GM12864 (cell line): Measurements from ENCODE around the gene IL15.
"Not testable (repeated sequence)": the region's sequence is repeated elsewhere in the genome, so short reads cannot be mapped to it uniquely, and the experiment has no call there.

Experiments
- DNase-seq: peaks from one replicate; pipeline ENCODE4 v3.0.0-alpha.2; 2011; ENCODE audit warnings: low read depth
- H3K4me3 ChIP-seq: 2 replicates; pipeline ENCODE4 v1.5.1; 2011; ENCODE audit warnings: mild to moderate bottlenecking, low read depth, low read length, control low read depth
- TF ChIP-seq, protein P1 (sequence below): IDR thresholded peaks from 2 replicates; pipeline ENCODE4 v1.5.1; 2011; ENCODE audit warnings: low read depth, mild to moderate bottlenecking, moderate library complexity, low read length, control low read depth, inconsistent platforms; ENCODE audit errors: missing control alignments

Gene IL15

GRCh38 chr4:141675384-141675783 lies 39.0 kb downstream of the IL15 start:
- TF ChIP-seq, protein P1, sequence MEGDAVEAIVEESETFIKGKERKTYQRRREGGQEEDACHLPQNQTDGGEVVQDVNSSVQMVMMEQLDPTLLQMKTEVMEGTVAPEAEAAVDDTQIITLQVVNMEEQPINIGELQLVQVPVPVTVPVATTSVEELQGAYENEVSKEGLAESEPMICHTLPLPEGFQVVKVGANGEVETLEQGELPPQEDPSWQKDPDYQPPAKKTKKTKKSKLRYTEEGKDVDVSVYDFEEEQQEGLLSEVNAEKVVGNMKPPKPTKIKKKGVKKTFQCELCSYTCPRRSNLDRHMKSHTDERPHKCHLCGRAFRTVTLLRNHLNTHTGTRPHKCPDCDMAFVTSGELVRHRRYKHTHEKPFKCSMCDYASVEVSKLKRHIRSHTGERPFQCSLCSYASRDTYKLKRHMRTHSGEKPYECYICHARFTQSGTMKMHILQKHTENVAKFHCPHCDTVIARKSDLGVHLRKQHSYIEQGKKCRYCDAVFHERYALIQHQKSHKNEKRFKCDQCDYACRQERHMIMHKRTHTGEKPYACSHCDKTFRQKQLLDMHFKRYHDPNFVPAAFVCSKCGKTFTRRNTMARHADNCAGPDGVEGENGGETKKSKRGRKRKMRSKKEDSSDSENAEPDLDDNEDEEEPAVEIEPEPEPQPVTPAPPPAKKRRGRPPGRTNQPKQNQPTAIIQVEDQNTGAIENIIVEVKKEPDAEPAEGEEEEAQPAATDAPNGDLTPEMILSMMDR = no peak
- DNase-seq = no peak
- H3K4me3 ChIP-seq = no peak overlapping the region

- no peak overlapping the region for H3K4me3 ChIP-seq
- TF ChIP-seq, protein P1 = no peak
- no peak for DNase-seq
Observed at GRCh38 chr4:141676087-141676670, 39.8 kb downstream of the IL15 start.

GRCh38 chr4:141680060-141680459 lies 43.7 kb downstream of the IL15 start:
- no peak overlapping the region for H3K4me3 ChIP-seq
- TF ChIP-seq, protein P1 = no peak
- no peak for DNase-seq

DNA sequence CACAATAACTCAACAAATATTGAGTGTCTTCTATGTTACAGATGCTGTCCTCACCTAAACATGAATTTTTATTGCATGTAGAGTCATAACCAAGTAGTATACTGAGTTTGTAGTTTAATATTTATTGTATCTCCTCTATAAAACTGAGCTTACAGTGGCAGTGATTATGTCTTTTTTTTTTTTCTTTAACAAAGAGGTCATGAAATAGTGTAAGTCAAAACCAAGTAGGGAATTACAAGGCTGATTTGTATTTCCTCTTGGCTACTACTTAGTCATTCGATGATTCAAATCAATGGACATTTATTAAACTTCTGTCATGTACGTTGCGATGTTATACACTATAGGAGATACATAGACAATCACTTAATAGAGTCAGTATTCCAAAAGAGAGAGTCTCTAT lies 48.4 kb downstream of the IL15 start:
- DNase-seq = no peak
- no peak overlapping the region for H3K4me3 ChIP-seq
- TF ChIP-seq, protein P1 = no peak

DNA sequence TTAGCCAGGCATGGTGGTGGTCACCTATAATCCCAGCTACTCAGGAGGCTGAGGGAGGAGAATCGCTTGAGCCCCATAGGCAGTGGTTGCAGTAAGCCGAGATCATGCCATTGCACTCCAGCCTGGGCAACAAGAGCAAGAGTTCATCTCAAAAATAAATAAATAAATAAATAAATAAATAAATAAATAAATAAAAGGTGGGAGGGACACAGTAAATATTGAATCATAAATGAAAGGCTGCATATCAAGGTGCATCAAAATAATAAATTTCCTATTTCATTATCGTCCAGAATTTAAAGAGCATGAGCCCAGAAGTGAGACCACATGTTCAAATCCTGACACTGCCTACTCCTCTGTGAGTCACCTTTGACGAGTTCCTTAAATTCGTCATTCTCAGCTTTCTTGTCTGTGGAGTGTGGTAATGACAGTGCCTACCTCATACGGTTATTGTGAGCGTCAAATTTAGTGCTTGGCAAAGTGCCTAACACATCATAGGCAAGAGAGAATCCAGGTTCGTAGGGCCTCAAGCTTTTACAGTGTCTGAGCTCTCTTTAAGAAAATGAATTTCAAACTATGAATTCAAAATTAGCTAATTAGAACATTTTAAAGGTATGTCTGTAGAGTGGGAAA lies 49.9 kb downstream of the IL15 start:
- DNase-seq = no peak
- H3K4me3 ChIP-seq = no peak overlapping the region
- TF ChIP-seq, protein P1 = no peak

DNA sequence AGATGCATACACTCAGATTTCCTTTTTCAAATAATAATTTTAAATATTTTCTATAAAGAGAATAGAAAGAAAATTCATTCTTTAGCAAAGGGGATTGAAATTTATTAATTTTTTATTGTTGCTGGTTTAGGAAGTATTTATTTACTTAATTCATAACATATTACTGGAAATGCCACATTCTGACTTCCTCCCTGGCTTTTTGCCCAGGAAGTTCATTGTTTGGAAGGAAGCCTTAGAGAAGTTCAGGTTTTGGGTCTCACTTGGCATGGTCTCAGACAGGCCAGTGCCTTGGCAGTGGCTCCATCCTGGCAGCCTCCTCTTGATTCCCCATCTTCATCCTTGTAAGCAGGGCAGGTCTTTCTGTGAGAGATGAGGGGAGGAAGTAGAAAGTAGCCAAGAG lies 50.5 kb downstream of the IL15 start:
- TF ChIP-seq, protein P1 = no peak
- no peak overlapping the region for H3K4me3 ChIP-seq
- DNase-seq = no peak

GRCh38 chr4:141689726-141690296 lies 53.4 kb downstream of the IL15 start:
- DNase-seq, H3K4me3 ChIP-seq: not testable (repeated sequence)

DNA sequence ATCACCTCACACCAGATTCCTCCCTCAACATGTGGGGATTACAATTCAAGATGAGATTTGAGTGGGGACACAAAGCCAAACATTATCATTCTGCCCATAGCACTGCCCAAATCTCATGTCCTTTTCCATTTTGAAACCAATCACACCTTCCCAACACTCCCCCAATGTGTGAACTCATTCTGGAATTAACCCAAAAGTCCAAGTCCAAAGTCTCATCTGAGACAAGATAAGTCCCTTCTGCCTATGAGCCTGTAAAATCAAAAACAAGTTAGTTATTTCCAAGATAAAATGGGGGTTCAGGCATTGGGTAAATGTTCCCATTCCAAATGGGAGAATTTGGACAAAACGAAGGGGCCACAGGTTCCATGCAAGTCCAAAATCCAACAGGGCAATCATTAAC lies 54.9 kb downstream of the IL15 start:
- H3K4me3 ChIP-seq, DNase-seq: not testable (repeated sequence)
